DOHH2 (cell line): ENCODE measurements around the gene RBBP8NL.

ENCODE experiments used
- H3F3A ChIP-seq: fragments of 200-600 bp; sonication (generic), shearing (Covaris generic); 2 replicates; pipeline ENCODE4 v1.6.0; 2016; ENCODE audit warnings: antibody characterized with exemption, mild to moderate bottlenecking; ENCODE audit not compliant: control insufficient read depth, insufficient read depth
- H3K27ac ChIP-seq: fragments of 200-600 bp; sonication (generic); 2 replicates; pipeline ENCODE4 v1.5.1; 2014; ENCODE audit warnings: low read depth, mild to moderate bottlenecking, low read length, moderate library complexity
- H3K27me3 ChIP-seq: fragments of 200-600 bp; sonication (generic); 2 replicates; pipeline ENCODE4 v1.6.1; 2014; ENCODE audit warnings: mild to moderate bottlenecking, low read length, mixed read lengths; ENCODE audit not compliant: control insufficient read depth
- H3K36me3 ChIP-seq: fragments of 200-600 bp; sonication (generic); 2 replicates; pipeline ENCODE4 v1.6.1; 2014; ENCODE audit warnings: mild to moderate bottlenecking, low read length, moderate library complexity, mixed read lengths; ENCODE audit not compliant: control insufficient read depth
- H3K4me1 ChIP-seq: fragments of 200-600 bp; sonication (generic); 2 replicates; pipeline ENCODE4 v1.6.1; 2014; ENCODE audit warnings: mild to moderate bottlenecking, low read length, mixed read lengths; ENCODE audit not compliant: control insufficient read depth
- H3K4me2 ChIP-seq: fragments of 200-600 bp; sonication (generic); 2 replicates; pipeline ENCODE4 v1.6.0; 2014; ENCODE audit warnings: mild to moderate bottlenecking, low read length, moderate library complexity
- H3K4me3 ChIP-seq: fragments of 200-600 bp; sonication (generic); 2 replicates; pipeline ENCODE4 v1.5.1; 2014; ENCODE audit warnings: mild to moderate bottlenecking, low read length, mixed read lengths
- H3K79me2 ChIP-seq: fragments of 200-600 bp; sonication (generic); 2 replicates; pipeline ENCODE4 v1.6.1; 2014; ENCODE audit warnings: mild to moderate bottlenecking, low read length, mixed read lengths; ENCODE audit not compliant: control insufficient read depth
- H3K9me2 ChIP-seq: fragments of 200-600 bp; sonication (generic); replicated peaks from 2 replicates; pipeline ENCODE4 v1.6.1; 2014; ENCODE audit warnings: mild to moderate bottlenecking, low read length, mixed read lengths; ENCODE audit not compliant: control insufficient read depth
- H3K9me3 ChIP-seq: fragments of 200-600 bp; sonication (generic); 2 replicates; pipeline ENCODE4 v1.6.1; 2014; ENCODE audit warnings: antibody characterized with exemption, low read length, mixed read lengths; ENCODE audit not compliant: control insufficient read depth, insufficient read depth
- H4K20me1 ChIP-seq: fragments of 200-600 bp; sonication (generic); 2 replicates; pipeline ENCODE4 v1.6.0; 2014; ENCODE audit warnings: low read depth, mild to moderate bottlenecking, antibody characterized with exemption, low read length, moderate library complexity; ENCODE audit not compliant: control insufficient read depth, insufficient read depth
- CTCF ChIP-seq: fragments of 200-600 bp; sonication (generic); IDR thresholded peaks from one replicate; pipeline ENCODE4 v1.5.1; 2014; ENCODE audit warnings: antibody characterized with exemption, mild to moderate bottlenecking, low read depth, low read length; ENCODE audit not compliant: poor library complexity, severe bottlenecking
- EZH2phosphoT487 ChIP-seq: fragments of 200-600 bp; sonication (generic); IDR thresholded peaks from 2 replicates; pipeline ENCODE4 v1.6.1; 2017; ENCODE audit warnings: borderline replicate concordance, mild to moderate bottlenecking, antibody characterized with exemption, low read length, moderate library complexity, mixed read lengths

The RBBP8NL gene

GRCh38 chr20:62405108-62405980 lies 22.0 kb downstream of the RBBP8NL start:
- Histone ChIP-seq H3K27ac (no peak overlapping the region), H3K4me3 (peak overlapping the region; percentile 76), H3F3A (no peaks in the 10 kb centered on the region), H3K4me2 (peak overlapping the region; percentile 81), H3K79me2 (peaks cover 50% of the 10 kb centered on the region), H4K20me1 (no peaks in the 10 kb centered on the region), H3K9me2 (no peaks in the 10 kb centered on the region), H3K4me1 (peaks cover 31% of the 10 kb centered on the region), H3K27me3 (no peaks in the 10 kb centered on the region), H3K36me3 (peaks cover 23% of the 10 kb centered on the region), H3K9me3 (no peaks in the 10 kb centered on the region)
- TF ChIP-seq CTCF (peak; percentile 15), EZH2phosphoT487 (no peak)

DNA sequence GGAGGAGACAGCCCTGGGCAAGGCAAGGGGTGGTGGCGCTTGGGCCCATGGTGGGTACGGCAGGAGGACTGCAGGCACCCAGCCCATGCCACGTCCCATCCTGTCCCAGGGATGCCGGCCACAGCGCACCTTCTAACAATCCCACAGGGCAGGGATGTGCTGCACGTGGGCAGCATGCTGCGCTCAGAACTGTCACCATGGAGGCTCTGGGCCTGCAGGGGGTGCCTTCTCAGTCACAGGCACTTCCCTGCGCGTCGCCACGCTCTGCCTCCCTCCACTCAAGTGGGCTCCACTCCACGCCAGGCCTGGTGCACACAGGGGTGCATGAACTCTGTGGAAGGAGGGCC lies 22.6 kb downstream of the RBBP8NL start:
- Histone ChIP-seq H3K27me3 (no peaks in the 10 kb centered on the region), H3K4me2 (no peak overlapping the region), H3F3A (no peaks in the 10 kb centered on the region), H3K9me2 (no peaks in the 10 kb centered on the region), H3K27ac (no peak overlapping the region), H3K36me3 (peaks cover 27% of the 10 kb centered on the region), H3K79me2 (peaks cover 50% of the 10 kb centered on the region), H4K20me1 (no peaks in the 10 kb centered on the region), H3K4me3 (no peak overlapping the region), H3K9me3 (no peaks in the 10 kb centered on the region), H3K4me1 (peaks cover 25% of the 10 kb centered on the region)
- TF ChIP-seq EZH2phosphoT487 (no peak), CTCF (no peak)

GRCh38 chr20:62404112-62404665 lies 23.1 kb downstream of the RBBP8NL start:
- no peak for TF ChIP-seq CTCF
- no peak for TF ChIP-seq EZH2phosphoT487
- Histone ChIP-seq H3K36me3 (peaks cover 29% of the 10 kb centered on the region), H3K9me2 (no peaks in the 10 kb centered on the region), H3F3A (no peaks in the 10 kb centered on the region), H3K9me3 (no peaks in the 10 kb centered on the region), H3K79me2 (peaks cover 50% of the 10 kb centered on the region), H3K4me2 (no peak overlapping the region), H4K20me1 (no peaks in the 10 kb centered on the region), H3K27me3 (no peaks in the 10 kb centered on the region), H3K4me1 (peaks cover 22% of the 10 kb centered on the region), H3K27ac (no peak overlapping the region), H3K4me3 (no peak overlapping the region)
